Thymus (tissue), 11 donors: ENCODE data around the gene TRIM46. TPM values are rescaled to one million over a fixed set of nuclear protein-coding genes. Genes with fewer than 3 reads are reported as not detected.
A peak's percentile ranks its signal among the peaks of the same experiment; 100 is the strongest.
"Not testable (repeated sequence)": the region's sequence is repeated elsewhere in the genome, so short reads cannot be mapped to it uniquely, and the experiment has no call there.

Source experiments
- DNase-seq, 9 donors: peaks; one replicate each; pipeline ENCODE4 v3.0.0-alpha.2; 2013; ENCODE audit warnings: low spot score in 9 of 9, low read depth in 6 of 9, missing footprints in 1 of 9
- H3K27ac ChIP-seq, 2 donors: one replicate each; pipeline ENCODE4 v1.5.1; 2013; ENCODE audit warnings: control low read depth in 1 of 2, low read depth in 1 of 2, low read length in 1 of 2, mild to moderate bottlenecking in 1 of 2, moderate library complexity in 1 of 2
- H3K27me3 ChIP-seq, 2 donors: one replicate each; pipeline ENCODE4 v1.5.1; 2013; ENCODE audit warnings: low read length in 1 of 2; ENCODE audit not compliant: control insufficient read depth in 2 of 2, insufficient read depth in 1 of 2
- H3K36me3 ChIP-seq, 2 donors: one replicate each; pipeline ENCODE4 v1.5.1; 2013; ENCODE audit warnings: low read length in 1 of 2, mild to moderate bottlenecking in 1 of 2, moderate library complexity in 1 of 2; ENCODE audit not compliant: control insufficient read depth in 2 of 2, insufficient read depth in 2 of 2
- H3K4me1 ChIP-seq, 2 donors: one replicate each; pipeline ENCODE4 v1.5.1; 2013; ENCODE audit warnings: low read length in 2 of 2; ENCODE audit not compliant: control insufficient read depth in 2 of 2, insufficient read depth in 2 of 2
- H3K4me3 ChIP-seq, 2 donors: one replicate each; pipeline ENCODE4 v1.5.1; 2013; ENCODE audit warnings: low read length in 2 of 2, control low read depth in 1 of 2, mild to moderate bottlenecking in 1 of 2
- H3K9me3 ChIP-seq, 2 donors: one replicate each; pipeline ENCODE4 v1.5.1; 2013; ENCODE audit warnings: low read length in 1 of 2, mild to moderate bottlenecking in 1 of 2; ENCODE audit not compliant: control insufficient read depth in 2 of 2, insufficient read depth in 1 of 2
- WGBS: extraction: QIAGEN DNeasy Blood & Tissue Kit; methylation state at CpG from one replicate; pipeline ENCODE4 v1.1.7; 2013; 5-methylcytosine and 5-hydroxymethylcytosine counted together
- polyA plus RNA-seq: library from polyadenylated mRNA; stranded (reverse); fragments of 200-250 nt; gene quantifications from one replicate; pipeline ENCODE4 v1.2.3, GENCODE V29; 2013
- total RNA-seq: library from RNA; stranded (reverse); fragments of 120-200 nt; gene quantifications from one replicate; pipeline ENCODE4 v1.2.4, GENCODE V29; 2013
- donor health status: healthy.

The TRIM46 gene
- total and polyA plus RNA-seq, 2 donors, result 1.9 to 4.3 TPM

DNA sequence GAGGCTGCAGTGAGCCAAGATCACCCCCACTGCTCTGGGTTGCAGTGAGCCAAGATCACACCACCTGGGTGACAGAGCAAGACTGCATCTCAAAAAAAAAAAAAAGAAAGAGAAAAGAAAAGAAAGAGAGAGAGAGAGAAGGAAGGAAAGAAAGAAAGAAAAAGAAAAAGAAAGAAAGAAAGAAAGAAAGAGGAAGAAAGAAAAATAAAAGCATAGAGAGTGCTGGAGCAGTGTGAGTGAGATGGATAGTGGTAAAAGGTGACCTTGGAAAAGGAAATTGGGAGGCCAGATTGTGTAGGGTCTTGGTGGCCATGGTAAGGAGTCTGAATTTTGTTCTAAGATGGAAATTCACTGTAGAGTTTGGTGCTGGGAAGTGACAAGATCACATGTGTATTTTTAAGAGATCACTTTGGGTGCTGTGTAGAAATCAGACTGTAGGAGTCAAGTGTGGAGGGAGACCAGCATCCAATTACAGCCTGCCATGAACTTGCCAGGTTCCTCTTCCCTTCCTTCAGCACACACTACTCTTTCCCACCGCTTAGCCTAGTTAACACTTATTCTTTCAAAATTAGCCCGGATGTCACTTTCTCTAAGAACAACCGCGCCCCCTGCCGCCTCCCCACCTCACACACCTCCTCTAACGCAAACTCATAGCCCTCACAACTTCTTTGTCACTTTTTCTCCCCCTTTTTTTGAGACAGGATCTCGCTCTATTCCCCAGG is 52.7 kb downstream of the TRIM46 start:
- peak overlapping the region; percentile 91 to 93 for H3K27ac ChIP-seq
- WGBS, result under 1% methylated on average over 7 of the region's 7 CpGs
- peak in 7 of 9 donors; percentile 74 to 97 (median 87) for DNase-seq
- peaks cover 7 to 10% of the 10 kb centered on the region in 2 donors for H3K36me3 ChIP-seq
- no peaks in the 10 kb centered on the region for H3K27me3 ChIP-seq
- peak overlapping the region; percentile 63 to 67 for H3K4me3 ChIP-seq
- no peaks in the 10 kb centered on the region for H3K9me3 ChIP-seq
- peaks cover 8 to 24% of the 10 kb centered on the region in 2 donors for H3K4me1 ChIP-seq

DNA sequence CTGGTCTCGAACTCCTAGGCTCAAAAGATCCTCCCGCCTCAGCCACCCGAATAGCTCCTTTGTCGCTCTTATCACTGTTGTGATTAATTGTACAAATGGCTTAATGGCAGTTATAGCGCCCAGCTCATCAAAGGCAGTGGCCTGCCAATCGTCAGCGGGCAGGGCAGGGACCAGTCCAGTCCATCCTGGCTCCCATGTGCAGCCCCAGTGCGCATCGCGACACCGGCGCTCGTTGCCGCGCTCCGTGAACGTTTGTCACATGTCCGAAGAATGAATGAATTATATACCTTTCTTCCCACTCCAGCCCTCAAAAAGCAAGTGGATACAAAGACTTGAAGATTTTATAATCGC is 53.2 kb downstream of the TRIM46 start:
- H3K27ac ChIP-seq, result peak overlapping the region; percentile 91 to 93
- peaks cover 8 to 24% of the 10 kb centered on the region in 2 donors for H3K4me1 ChIP-seq
- peak overlapping the region; percentile 63 to 67 for H3K4me3 ChIP-seq
- no peaks in the 10 kb centered on the region for H3K27me3 ChIP-seq
- DNase-seq, result peak in 1 of 9 donors; percentile 53
- peaks cover 7 to 10% of the 10 kb centered on the region in 2 donors for H3K36me3 ChIP-seq
- WGBS, result under 1% methylated on average over 19 of the region's 19 CpGs
- no peaks in the 10 kb centered on the region for H3K9me3 ChIP-seq

DNA sequence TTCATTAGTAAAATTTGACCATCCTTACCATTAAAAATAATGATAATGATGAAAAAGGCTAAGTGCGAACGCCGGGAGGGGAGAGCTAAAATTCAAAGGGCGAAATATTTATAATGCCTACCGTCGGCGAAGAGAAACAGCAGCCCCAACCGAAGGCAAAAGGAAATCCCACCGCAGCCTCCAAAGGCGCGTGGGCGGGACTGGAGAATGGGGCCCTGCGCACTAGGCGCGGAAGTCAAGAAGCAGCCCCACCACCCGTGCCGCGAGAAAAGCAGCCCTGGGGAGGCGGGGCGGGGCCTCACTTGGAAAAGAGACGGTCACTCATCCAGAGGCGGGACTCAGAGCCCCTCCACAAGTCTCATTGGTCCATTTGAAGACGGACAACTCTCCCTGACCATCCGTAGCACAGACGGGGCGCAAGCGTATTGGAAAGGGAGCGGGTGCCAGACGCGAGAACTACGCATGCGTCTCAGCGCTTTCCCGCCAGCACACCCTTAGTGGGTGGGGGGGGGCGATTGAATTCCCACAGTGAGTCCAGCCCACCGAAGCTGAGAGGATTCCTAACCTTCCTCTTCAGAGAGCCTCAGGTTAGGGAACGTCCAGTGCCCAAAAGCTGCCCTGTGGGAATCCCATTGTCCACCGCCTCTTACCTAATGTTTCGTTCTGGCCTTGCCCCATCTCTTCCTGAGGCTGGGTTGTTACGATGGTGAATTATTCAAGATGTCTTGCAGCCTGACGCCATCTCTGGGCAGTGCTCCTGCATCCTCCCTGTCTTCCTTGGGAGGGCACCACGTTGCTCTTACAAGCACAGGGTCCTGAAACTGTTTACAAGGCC is 53.8 kb downstream of the TRIM46 start:
- H3K27me3 ChIP-seq, result no peaks in the 10 kb centered on the region
- WGBS, result under 1% methylated on average over 42 of the region's 42 CpGs
- DNase-seq, result peak; percentile 95 to 100 (median 98)
- peak overlapping the region; percentile 63 to 67 for H3K4me3 ChIP-seq
- no peaks in the 10 kb centered on the region for H3K9me3 ChIP-seq
- peaks cover 8 to 24% of the 10 kb centered on the region in 2 donors for H3K4me1 ChIP-seq
- H3K27ac ChIP-seq, result peak overlapping the region; percentile 91 to 93
- H3K36me3 ChIP-seq, result peaks cover 7 to 10% of the 10 kb centered on the region in 2 donors

DNA sequence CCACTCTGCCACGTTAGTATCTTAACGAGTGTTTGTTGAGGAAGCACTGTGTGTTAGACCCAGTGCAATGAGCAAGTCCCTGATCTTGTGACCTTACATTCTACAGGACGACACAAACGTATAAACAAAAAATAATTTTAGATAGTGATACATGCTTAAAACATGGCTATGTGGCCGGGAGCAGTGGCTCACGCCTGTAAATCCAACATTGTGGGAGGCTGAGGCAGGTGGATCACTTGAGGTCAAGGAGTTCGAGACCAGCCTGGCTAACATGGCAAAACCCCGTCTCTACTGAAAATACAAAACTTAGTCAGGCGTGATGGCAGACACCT is 54.4 kb downstream of the TRIM46 start:
- H3K4me3 ChIP-seq, result peak overlapping the region; percentile 63 to 67
- peaks cover 8 to 24% of the 10 kb centered on the region in 2 donors for H3K4me1 ChIP-seq
- H3K27me3 ChIP-seq, result no peaks in the 10 kb centered on the region
- no peaks in the 10 kb centered on the region for H3K9me3 ChIP-seq
- H3K36me3 ChIP-seq, result peaks cover 7 to 10% of the 10 kb centered on the region in 2 donors
- no peak for DNase-seq
- WGBS, result 75% methylated on average over 9 of the region's 9 CpGs
- peak overlapping the region; percentile 91 to 93 for H3K27ac ChIP-seq

GRCh38 chr1:155231302-155231701 is 57.7 kb downstream of the TRIM46 start:
- H3K27ac ChIP-seq, H3K36me3 ChIP-seq, H3K4me3 ChIP-seq, H3K27me3 ChIP-seq, DNase-seq, H3K9me3 ChIP-seq: not testable (repeated sequence)
- peaks cover 2 to 14% of the 10 kb centered on the region in 2 donors for H3K4me1 ChIP-seq
- 94% methylated on average over 3 of the region's 3 CpGs for WGBS

- 92% methylated on average over 13 of the region's 13 CpGs for WGBS
- H3K27me3 ChIP-seq, H3K4me3 ChIP-seq, H3K4me1 ChIP-seq, H3K9me3 ChIP-seq, H3K27ac ChIP-seq, DNase-seq: not testable (repeated sequence)
- H3K36me3 ChIP-seq, result peaks cover 15 to 17% of the 10 kb centered on the region in 2 donors
Measured at GRCh38 chr1:155232001-155232978, 58.6 kb downstream of the TRIM46 start.

DNA sequence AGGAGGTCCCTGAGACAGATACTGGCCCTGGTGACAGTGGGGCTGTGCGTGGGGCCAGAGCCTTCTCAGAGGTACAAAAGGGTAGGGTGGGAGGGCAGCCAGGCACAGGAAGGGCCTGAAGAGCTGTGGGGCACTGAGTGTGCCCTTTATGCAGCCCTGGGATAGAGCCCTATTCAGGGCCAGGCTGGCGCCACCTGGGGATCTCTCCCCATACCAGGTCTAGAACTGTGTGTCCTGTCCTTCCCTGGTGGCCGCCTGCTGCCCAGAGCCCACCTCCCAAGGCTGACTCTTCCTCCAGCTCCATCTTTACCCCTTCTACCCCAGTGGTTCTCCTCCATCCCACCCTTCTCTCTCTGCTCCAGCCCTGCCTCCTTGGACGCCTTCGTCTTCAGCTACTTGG is 59.9 kb downstream of the TRIM46 start:
- not testable (repeated sequence) for H3K27ac ChIP-seq, H3K9me3 ChIP-seq, H3K4me1 ChIP-seq, H3K4me3 ChIP-seq, H3K27me3 ChIP-seq, DNase-seq
- WGBS, result 98% methylated on average over 2 of the region's 5 CpGs
- H3K36me3 ChIP-seq, result peaks cover 19 to 22% of the 10 kb centered on the region in 2 donors
